ENCODE measurements around the gene CHRDL2. TPM values are rescaled to one million over a fixed set of nuclear protein-coding genes. Genes with fewer than 3 reads are reported as not detected.
"Not testable (repeated sequence)": the region's sequence is repeated elsewhere in the genome, so short reads cannot be mapped to it uniquely, and the experiment has no call there.

CHRDL2 gene
- total RNA-seq, 1 donor from 2014 or later, result not detected

DNA sequence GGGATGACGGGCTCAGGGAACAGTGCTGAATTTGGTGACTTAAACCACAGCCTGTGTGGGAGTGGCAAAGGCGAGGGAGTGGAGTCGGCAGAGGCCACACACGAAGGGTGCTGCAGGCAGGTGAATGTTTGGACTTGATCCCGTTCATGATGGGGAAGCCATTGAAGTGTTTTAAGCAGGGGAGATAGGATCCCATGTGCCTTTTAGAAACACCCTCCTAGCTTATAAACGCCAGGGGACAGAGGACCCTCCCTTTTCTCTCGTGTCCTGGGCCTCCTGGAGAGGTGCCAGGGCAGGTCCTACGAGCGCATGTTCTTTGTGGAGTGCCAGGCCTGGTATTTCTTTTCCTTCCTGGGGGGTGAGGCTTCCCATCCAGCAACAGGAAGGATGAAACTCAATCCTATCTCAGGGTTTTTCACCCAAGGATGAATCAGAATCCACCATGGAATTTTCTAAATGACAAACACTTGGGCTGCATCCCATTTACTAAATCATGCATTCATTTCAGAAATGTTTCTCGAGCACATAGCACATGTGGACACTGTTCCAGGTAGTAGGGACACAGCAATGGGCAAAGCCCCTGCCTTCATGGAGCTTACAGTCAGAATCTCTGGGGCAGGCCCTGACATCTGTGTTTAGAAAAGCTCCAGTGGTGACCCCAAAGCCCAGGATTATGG, 59.6 kb downstream of the CHRDL2 start:
- peak; percentile 65 for DNase-seq (ENCODE audit: low read depth)

DNA sequence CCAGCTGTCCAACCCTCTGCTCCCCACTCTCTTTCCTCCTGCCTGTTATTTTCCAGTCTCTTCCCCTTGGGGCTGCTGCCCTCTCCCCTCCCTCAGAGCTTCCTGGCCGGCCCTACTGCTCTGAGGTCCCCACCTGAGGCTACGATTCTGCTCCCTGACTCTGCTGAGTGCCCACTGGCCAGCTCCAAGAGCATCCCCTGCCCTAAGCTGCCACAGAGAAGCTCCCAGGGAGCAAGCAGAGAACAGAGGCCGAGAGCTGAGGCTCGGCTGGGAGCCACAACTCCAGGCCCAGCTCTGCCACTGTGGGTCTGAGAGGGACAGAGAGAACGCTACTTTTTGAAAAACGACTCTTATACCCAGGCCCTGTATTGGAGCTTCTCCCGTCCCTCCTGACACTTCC, 61.1 kb downstream of the CHRDL2 start:
- no peak for DNase-seq (ENCODE audit: low read depth)

DNA sequence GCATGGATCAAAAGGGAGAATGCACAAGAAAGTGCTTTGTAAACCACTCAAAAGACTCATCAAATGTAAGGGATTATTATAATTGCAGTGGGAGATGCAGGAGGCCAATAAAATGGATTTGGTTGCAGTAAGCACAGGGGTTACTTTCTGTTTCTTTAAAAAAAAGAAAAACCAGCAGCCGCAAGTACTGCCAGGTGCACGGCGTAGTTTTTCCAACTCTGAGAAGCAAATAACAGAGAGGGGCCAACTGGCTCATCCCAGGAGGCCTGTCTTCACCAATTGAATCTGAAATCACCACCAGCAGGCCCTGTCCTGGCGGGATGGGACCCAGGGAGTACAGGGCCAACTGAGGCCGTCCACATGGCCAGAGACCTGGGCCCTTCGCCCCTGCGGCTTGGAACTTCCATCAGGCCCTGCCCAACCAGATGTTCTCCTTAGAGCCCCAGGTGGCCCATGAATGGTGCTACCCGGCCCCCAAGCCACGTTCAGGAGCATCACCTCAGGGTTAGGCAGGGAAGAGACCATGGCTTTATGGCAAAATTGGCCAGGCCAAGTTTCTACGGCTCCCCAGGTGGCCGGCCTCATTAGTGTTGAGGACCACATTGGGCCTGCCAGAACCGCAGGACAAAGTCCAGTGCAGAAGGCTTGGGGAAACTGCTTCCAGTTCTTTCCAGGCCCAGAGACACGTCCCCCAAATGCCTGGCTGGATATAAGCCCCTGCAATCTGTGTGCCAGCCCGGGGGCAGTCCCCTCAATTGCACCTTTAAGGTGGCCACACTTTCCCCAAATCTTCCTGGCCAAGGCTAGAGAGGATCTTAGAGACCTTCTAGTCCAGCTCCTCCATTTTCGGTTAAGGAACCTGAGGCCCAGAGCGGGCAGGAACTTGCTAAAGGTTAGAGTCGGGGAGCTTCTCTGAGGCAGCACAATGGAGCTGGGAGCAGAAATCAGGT, 61.7 kb downstream of the CHRDL2 start:
- DNase-seq (ENCODE audit: low read depth), result no peak

DNA sequence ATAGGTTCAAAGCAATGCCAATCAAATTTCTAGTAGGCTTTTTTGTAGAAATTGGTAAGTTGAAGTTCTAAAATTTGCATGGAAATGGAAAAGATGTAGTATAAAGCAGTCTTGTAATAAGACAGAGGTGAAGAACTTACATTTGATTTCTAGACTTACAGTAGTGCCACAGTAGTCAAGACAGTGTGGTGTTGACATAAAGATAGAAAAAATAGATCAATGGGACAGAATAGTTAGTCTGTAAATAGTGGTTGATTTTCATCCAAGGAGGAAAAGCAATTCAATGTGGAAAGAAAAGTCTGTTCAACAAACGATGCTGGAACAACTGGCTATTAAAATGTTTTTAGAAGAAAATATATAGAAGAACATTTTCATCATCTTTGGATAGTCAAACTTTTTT, 67.9 kb downstream of the CHRDL2 start:
- DNase-seq (ENCODE audit: low read depth), result no peak

DNA sequence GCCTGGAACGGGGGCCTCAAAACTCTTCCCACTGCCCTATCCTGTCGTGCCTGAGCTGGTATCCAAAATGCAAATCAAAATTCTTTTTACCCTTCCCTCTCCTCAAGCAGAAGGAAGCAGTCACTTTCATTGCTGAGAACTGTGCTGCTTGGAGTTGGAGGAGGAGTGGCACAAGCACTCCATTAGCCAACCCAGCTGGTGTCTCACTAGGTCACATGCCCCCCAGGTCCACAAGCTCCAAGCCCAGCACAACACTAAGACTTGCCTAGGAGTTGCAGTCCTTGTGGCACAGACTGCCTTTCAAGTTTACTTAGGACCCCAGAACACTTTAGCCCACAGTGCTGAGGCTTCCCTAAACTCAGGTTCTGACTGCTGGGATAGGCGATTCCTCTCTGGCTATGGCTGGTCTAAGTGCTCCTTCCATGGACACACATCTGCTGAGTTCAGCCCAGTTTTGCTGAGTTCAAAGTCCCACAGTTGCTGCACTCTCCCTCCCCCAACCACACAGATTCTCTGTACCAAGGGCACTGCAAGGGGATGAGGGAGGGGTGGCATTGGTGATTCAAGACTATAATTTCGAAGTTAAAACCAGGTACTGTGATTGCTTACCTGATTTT, 68.6 kb downstream of the CHRDL2 start:
- no peak for DNase-seq (ENCODE audit: low read depth)

DNA sequence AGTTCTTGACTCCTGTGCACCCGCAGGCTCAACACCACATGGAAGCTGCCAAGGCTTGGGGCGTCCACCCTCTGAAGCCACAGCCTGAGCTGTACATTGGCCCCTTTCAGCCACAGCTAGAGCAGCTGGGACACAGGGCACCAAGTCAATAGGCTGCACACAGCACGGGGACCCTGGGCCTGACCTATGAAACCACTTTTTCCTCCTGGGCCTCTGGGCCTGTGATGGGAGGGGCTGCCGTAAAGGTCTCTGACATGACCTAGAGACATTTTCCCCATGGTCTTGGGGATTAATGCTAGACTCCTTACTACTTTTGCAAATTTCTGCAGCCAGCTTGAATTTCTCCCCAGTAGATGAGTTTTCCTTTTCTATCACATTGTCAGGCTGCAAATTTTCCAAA, 72.1 kb downstream of the CHRDL2 start:
- not testable (repeated sequence) for DNase-seq (ENCODE audit: low read depth)

DNA sequence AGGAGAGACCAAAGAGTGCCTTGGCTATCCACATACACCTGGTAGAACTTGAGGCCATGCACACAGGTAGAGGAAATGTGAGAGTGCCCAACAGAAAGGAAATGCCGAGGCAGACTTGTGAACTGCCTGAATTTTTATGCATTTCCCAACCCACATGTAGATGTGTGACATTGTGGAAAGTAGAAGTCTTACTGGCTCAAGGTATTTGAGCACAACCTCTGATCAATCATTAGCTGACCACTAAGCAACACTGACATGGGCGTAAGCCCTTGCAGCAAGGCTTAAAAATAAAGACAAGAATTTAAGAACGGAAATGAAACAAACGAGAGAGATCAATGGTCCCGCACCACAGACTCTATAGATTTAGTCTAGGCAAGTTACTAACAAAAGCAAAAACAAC, 76.2 kb downstream of the CHRDL2 start:
- no peak for DNase-seq (ENCODE audit: low read depth)

DNA sequence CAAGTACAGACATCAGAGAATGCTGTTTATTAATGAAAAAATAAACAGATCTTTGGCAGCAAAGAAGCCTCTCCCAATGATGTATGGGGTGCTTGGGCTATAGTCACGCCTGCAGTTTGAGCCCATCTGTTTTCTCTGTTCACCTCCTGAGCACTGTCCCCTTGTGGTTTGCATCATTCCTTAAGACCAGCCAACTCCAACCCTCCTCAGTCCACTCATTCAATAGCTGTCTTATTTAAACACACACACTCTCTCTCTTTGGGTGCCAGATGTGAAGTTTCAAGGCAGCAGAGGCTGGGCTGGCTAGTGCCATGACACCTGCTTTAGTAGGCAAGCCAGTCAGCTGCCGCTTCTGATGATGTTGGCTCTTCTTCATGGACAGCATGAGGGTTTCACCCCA, 80.7 kb downstream of the CHRDL2 start:
- peak; percentile 74 for DNase-seq (ENCODE audit: low read depth)

DNA sequence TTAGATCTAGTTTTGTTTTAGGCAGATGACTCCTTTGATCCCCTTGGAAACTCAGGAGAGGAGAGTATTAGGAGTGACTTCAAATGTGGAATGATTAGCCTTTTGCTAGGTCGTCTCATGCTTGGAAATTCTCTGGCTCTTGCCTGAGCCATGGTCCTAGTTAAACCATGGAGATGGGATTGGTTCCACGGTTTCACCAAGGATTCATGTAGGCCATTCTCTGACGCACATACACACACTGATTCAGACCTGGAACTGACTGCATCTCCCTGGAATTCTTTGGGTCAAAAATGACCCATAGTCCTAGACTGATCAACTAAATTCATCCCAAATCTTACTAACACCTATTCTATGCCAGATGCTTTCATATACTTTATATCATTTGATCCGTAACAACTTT, 82.3 kb downstream of the CHRDL2 start:
- no peak for DNase-seq (ENCODE audit: low read depth)

DNA sequence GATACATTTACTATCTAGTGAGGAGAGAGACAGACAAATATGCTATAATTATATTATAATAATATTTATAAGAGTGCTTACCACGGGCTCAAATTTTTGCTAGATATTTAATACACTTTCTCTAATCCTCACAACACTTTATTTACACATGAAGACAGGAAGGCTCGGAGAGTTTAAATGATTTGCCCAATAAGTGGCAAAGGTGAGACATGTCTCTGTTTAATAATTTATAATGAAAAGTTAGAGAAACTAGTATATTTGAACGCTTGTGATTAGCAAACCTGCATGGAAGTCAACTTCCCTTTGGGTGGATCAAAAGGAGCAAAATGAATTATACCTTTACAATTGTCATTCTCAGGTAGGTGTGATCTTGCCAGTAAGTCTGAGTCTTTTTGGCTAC, 83.4 kb downstream of the CHRDL2 start:
- DNase-seq (ENCODE audit: low read depth), result no peak

DNA sequence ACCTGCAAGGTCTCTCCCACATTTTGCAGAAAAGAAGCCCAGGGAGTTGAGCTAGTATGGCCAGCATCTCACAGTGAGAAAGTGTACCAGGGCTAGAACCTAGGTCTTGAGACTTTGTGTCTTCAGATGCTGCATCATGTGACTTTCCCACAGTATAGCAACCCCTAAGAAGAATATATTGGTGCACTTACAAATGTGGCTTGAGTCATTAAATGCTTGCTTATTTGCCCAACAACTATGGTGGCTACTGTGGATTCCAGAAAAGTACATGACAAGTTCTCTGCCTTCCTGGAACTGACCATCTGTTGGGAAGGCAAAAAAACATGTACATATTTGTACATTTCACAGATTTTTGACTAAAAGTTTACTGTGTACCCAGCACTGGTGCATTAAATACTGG, 83.8 kb downstream of the CHRDL2 start:
- DNase-seq (ENCODE audit: low read depth), result no peak

DNA sequence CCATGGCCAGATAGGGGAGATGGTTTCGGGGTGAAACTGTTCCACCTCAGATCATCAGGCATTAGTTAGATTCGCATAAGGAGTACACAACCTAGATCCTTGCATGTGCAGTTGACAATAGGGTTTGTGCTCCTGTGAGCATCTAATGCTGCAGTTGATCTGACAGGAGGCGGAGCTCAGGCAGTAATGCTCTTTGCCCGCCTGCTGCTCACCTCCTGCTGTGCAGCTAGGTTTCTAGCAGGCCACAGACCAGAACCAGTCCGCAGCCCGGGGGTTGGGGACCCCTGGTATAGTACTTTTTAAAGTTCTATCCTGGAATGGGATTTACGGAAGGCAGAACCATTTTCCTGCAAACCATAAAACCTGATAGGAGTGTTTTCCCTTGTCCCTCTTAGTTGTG, 84.3 kb downstream of the CHRDL2 start:
- no peak for DNase-seq (ENCODE audit: low read depth)

Small RNAs within 50 kb of the gene (microRNA-seq; reads per million reads assigned to microRNA genes)
- gene MIR4696, result not detected

Other genes with a start within 250 kb of the CHRDL2 start
- gene LIPT2, start 237.7 kb downstream of the CHRDL2 start, total RNA-seq, result 2.3 and 4.5 TPM in 2 replicates
- gene POLD3, start 138.8 kb downstream of the CHRDL2 start, total RNA-seq, result 5.8 and 9.6 TPM in 2 replicates
- 12.3 and 14.2 TPM in 2 replicates for gene RNF169, start 17.4 kb upstream of the CHRDL2 start, total RNA-seq
- 13.0 and 20.7 TPM in 2 replicates for gene XRRA1, start 217.7 kb upstream of the CHRDL2 start, total RNA-seq
- gene SPCS2, start 217.8 kb upstream of the CHRDL2 start, total RNA-seq, result 14.4 and 74.2 TPM in 2 replicates